Measurements from ENCODE around the gene IGFBP3. TPM values are rescaled to one million over a fixed set of nuclear protein-coding genes. Genes with fewer than 3 reads are reported as not detected.

The IGFBP3 gene
- total and polyA plus RNA-seq, 2 of the 13 experiments (the other 11 are each of a cell fraction or from before 2014, with no cell fraction given) = 57.5 TPM; not detected in 1

GRCh38 chr7:45893996-45894664 lies 26.9 kb downstream of the IGFBP3 start (continued):
- TF ChIP-seq CREB1 (IDR thresholded peaks at IDR 0.05) (no peak), CREB1 (CRISPR knock-in tag; IDR thresholded peaks at IDR 0.05) (no peak), ZUFSP (CRISPR knock-in tag; IDR thresholded peaks at IDR 0.05; ENCODE audit: borderline replicate concordance) (0 out of 2 replicates have a peak, but pooled peaks have one; percentile 77), ZBTB7A (CRISPR knock-in tag; IDR thresholded peaks at IDR 0.05) (peak; percentile 30), ZNF235 (CRISPR knock-in tag; IDR thresholded peaks at IDR 0.05; ENCODE audit: borderline replicate concordance) (no peak), BRF2 (CRISPR knock-in tag; IDR thresholded peaks at IDR 0.05) (no peak), ZNF674 (CRISPR knock-in tag; IDR thresholded peaks at IDR 0.05; ENCODE audit: low read depth) (no peak), SATB2 (CRISPR knock-in tag; IDR thresholded peaks at IDR 0.05) (no peak; the same call in 1 of the 2 replicates), SMYD3 (CRISPR knock-in tag; IDR thresholded peaks at IDR 0.05) (peak; percentile 26; the same call in 1 of the 2 replicates), PAXIP1 (CRISPR knock-in tag; conservative IDR thresholded peaks at IDR 0.05) (peak; percentile 55; the same call in 1 of the 2 replicates), SRF (IDR thresholded peaks at IDR 0.05; ENCODE audit: low read depth, low read length) (no peak), ZNF780A (CRISPR knock-in tag; IDR thresholded peaks at IDR 0.05) (0 out of 2 replicates have a peak, but pooled peaks have one; percentile 26), IRF2 (CRISPR knock-in tag; IDR thresholded peaks at IDR 0.05) (peak; percentile 82; the same call in 1 of the 2 replicates), TCF12 (IDR thresholded peaks at IDR 0.05) (no peak), TCF12 (CRISPR knock-in tag; IDR thresholded peaks at IDR 0.05) (0 out of 2 replicates have a peak, but pooled peaks have one; percentile 22), DRAP1 (CRISPR knock-in tag; IDR thresholded peaks at IDR 0.05) (no peak; the same call in 1 of the 2 replicates), ZFP37 (CRISPR knock-in tag; IDR thresholded peaks at IDR 0.05; ENCODE audit: borderline replicate concordance) (peak; percentile 20; the same call in 1 of the 2 replicates), ARHGAP35 (CRISPR knock-in tag; IDR thresholded peaks at IDR 0.05; ENCODE audit: borderline replicate concordance) (no peak; the same call in 1 of the 2 replicates), NCOR1 (IDR thresholded peaks at IDR 0.05; ENCODE audit: borderline replicate concordance, low read length) (no peak), ZNF354B (CRISPR knock-in tag; IDR thresholded peaks at IDR 0.05) (peak; percentile 87; the same call in 1 of the 2 replicates), ATF7-NPFF (CRISPR knock-in tag; IDR thresholded peaks at IDR 0.05; ENCODE audit: low read depth) (no peak), JUND (CRISPR knock-in tag; IDR thresholded peaks at IDR 0.05) (no peak), ZNF382 (CRISPR knock-in tag; IDR thresholded peaks at IDR 0.05; ENCODE audit: borderline replicate concordance) (no peak), STAG1 (CRISPR knock-in tag; IDR thresholded peaks at IDR 0.05) (no peak), ZNF879 (CRISPR knock-in tag; IDR thresholded peaks at IDR 0.05) (peak; percentile 13; the same call in 1 of the 2 replicates)

Measured in HepG2 (cell line).